Endothelial cell (in vitro differentiated cells): Measurements from ENCODE around the gene DQX1. TPM values are rescaled to one million over a fixed set of nuclear protein-coding genes. Genes with fewer than 3 reads are reported as not detected.

Source experiments
- DNase-seq: peaks from one replicate; pipeline ENCODE4 v3.0.0; 2021; ENCODE audit warnings: low spot score
- H3K27ac Mint-ChIP-seq: one replicate; pipeline ENCODE4 v1.8.0; 2021; ENCODE audit warnings: mixed read lengths, inconsistent platforms; ENCODE audit not compliant: unreplicated experiment
- H3K27me3 Mint-ChIP-seq: one replicate; pipeline ENCODE4 v1.8.0; 2021; ENCODE audit warnings: mild to moderate bottlenecking, moderate library complexity, mixed read lengths, inconsistent platforms; ENCODE audit not compliant: unreplicated experiment
- H3K36me3 Mint-ChIP-seq: one replicate; pipeline ENCODE4 v1.8.0; 2021; ENCODE audit warnings: mild to moderate bottlenecking, low read depth, mixed read lengths, inconsistent platforms; ENCODE audit not compliant: unreplicated experiment
- H3K4me1 Mint-ChIP-seq: one replicate; pipeline ENCODE4 v1.8.0; 2021; ENCODE audit warnings: mild to moderate bottlenecking, mixed read lengths, inconsistent platforms; ENCODE audit not compliant: unreplicated experiment
- H3K4me3 Mint-ChIP-seq: one replicate; pipeline ENCODE4 v1.8.0; 2021; ENCODE audit warnings: mild to moderate bottlenecking, mixed read lengths, inconsistent platforms; ENCODE audit not compliant: unreplicated experiment
- H3K9me3 Mint-ChIP-seq: one replicate; pipeline ENCODE4 v1.8.0; 2021; ENCODE audit warnings: mixed read lengths, inconsistent platforms; ENCODE audit not compliant: unreplicated experiment
- total RNA-seq: library from RNA; stranded (reverse); fragmentation: NEBNext Ultra II Directional; extraction: Animal tissue kit (Norgen Biotek cat#: 25700); gene quantifications from one replicate; pipeline ENCODE4 v1.2.1, GENCODE V29; 2021; ENCODE audit not compliant: unreplicated experiment
- TF ChIP-seq, protein P1 (sequence below): fragments of 200-600 bp; sonication (generic); IDR thresholded peaks from one replicate; pipeline ENCODE4 v1.5.0; 2021; ENCODE audit warnings: antibody characterized with exemption; ENCODE audit not compliant: unreplicated experiment

DQX1 gene
- total RNA-seq, 1 donor from 2014 or later: 3.5 TPM

GRCh38 chr2:74544634-74545033 is 18.6 kb upstream of the DQX1 start:
- H3K4me3 Mint-ChIP-seq: no peak overlapping the region
- TF ChIP-seq, protein P1, sequence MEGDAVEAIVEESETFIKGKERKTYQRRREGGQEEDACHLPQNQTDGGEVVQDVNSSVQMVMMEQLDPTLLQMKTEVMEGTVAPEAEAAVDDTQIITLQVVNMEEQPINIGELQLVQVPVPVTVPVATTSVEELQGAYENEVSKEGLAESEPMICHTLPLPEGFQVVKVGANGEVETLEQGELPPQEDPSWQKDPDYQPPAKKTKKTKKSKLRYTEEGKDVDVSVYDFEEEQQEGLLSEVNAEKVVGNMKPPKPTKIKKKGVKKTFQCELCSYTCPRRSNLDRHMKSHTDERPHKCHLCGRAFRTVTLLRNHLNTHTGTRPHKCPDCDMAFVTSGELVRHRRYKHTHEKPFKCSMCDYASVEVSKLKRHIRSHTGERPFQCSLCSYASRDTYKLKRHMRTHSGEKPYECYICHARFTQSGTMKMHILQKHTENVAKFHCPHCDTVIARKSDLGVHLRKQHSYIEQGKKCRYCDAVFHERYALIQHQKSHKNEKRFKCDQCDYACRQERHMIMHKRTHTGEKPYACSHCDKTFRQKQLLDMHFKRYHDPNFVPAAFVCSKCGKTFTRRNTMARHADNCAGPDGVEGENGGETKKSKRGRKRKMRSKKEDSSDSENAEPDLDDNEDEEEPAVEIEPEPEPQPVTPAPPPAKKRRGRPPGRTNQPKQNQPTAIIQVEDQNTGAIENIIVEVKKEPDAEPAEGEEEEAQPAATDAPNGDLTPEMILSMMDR: no peak
- H3K27me3 Mint-ChIP-seq: peaks cover 10% of the 10 kb centered on the region
- no peaks in the 10 kb centered on the region for H3K9me3 Mint-ChIP-seq
- DNase-seq: no peak
- peaks cover 4% of the 10 kb centered on the region for H3K36me3 Mint-ChIP-seq
- H3K4me1 Mint-ChIP-seq: peaks cover 9% of the 10 kb centered on the region
- H3K27ac Mint-ChIP-seq: no peak overlapping the region

- no peak for DNase-seq
- no peaks in the 10 kb centered on the region for H3K36me3 Mint-ChIP-seq
- H3K4me3 Mint-ChIP-seq: no peak overlapping the region
- no peaks in the 10 kb centered on the region for H3K9me3 Mint-ChIP-seq
- H3K4me1 Mint-ChIP-seq: peaks cover 1% of the 10 kb centered on the region
- H3K27me3 Mint-ChIP-seq: peaks cover 5% of the 10 kb centered on the region
- TF ChIP-seq, protein P1: no peak
- H3K27ac Mint-ChIP-seq: no peak overlapping the region
These were observed 16.9 kb upstream of the DQX1 start for GRCh38 chr2:74542978-74543377.

DNA sequence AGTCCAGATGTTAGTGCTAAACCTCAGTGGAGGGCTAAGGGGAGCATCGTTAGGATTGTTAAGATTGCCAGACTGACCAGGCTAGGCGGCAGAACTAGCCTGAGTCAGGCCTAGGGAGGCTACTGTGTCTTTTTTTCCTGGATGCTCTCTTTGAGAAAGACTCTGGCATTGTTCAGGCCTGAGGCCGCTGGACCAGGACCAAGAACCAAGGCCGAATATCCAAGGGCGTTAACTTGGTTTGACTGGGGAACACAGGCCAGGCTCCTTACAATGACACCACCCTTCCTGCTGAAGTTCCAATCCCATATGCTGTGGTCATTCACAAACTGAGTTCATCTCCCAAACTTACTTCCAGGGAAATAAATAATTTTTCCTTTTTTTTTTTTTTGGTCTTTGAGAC is 14.3 kb upstream of the DQX1 start:
- Mint-ChIP-seq H3K4me1 (no peaks in the 10 kb centered on the region), H3K27ac (no peak overlapping the region), H3K36me3 (no peaks in the 10 kb centered on the region), H3K9me3 (no peaks in the 10 kb centered on the region), H3K4me3 (no peak overlapping the region), H3K27me3 (peaks cover 5% of the 10 kb centered on the region)
- DNase-seq: no peak
- TF ChIP-seq, protein P1: no peak

DNA sequence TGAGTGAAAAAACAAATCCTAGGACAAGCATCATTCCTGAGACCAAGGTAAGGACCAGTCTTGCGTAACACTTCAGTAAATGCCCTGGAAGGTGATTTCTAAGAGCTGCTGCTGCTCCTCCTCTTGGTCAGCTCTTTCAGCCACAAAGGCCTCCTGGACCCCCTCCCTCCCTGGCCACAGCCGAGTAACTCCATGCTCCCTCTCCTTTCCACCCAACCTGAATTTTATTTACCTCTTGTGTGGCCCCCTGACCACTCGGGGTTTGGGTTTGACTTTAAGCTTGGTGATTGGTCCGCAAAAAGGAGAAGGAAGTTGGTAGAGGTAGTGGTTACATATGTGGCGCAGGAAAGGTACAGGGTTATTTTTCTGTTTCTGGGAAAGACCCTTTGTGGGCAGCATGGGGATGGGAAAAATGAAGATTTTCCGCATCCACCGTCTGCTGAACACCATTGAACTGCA is 12.9 kb upstream of the DQX1 start:
- Mint-ChIP-seq H3K4me1 (no peaks in the 10 kb centered on the region), H3K27me3 (peaks cover 1% of the 10 kb centered on the region), H3K36me3 (no peaks in the 10 kb centered on the region), H3K9me3 (no peaks in the 10 kb centered on the region), H3K4me3 (no peak overlapping the region), H3K27ac (no peak overlapping the region)
- no peak for DNase-seq
- TF ChIP-seq, protein P1: no peak

GRCh38 chr2:74537140-74537539 is 11.1 kb upstream of the DQX1 start:
- Mint-ChIP-seq H3K27me3 (peaks cover 2% of the 10 kb centered on the region), H3K4me1 (no peaks in the 10 kb centered on the region), H3K27ac (no peak overlapping the region), H3K4me3 (no peak overlapping the region), H3K9me3 (no peaks in the 10 kb centered on the region), H3K36me3 (peaks cover 2% of the 10 kb centered on the region)
- TF ChIP-seq, protein P1: no peak
- no peak for DNase-seq
